ENCODE data around the gene TNFRSF18.

GRCh38 chr1:1183221-1183747 lies 23.1 kb downstream of the TNFRSF18 start:
- TF ChIP-seq CTCF (IDR thresholded peaks at IDR 0.05; ENCODE audit: poor library complexity) (no peak), EZH2phosphoT487 (IDR thresholded peaks at IDR 0.05; ENCODE audit: low read depth, severe bottlenecking, unreplicated experiment) (no peak)

Data from hepatocyte (in vitro differentiated cells).